ENCODE data around the gene MAP3K1. TPM values are rescaled to one million over a fixed set of nuclear protein-coding genes. Genes with fewer than 3 reads are reported as not detected.

Gene MAP3K1
- total RNA-seq, 1 donor from 2014 or later = 2.2 TPM

- peak; percentile 66 for DNase-seq (ENCODE audit: low read depth)
Measured at GRCh38 chr5:56900858-56901578, 85.7 kb downstream of the MAP3K1 start.

DNA sequence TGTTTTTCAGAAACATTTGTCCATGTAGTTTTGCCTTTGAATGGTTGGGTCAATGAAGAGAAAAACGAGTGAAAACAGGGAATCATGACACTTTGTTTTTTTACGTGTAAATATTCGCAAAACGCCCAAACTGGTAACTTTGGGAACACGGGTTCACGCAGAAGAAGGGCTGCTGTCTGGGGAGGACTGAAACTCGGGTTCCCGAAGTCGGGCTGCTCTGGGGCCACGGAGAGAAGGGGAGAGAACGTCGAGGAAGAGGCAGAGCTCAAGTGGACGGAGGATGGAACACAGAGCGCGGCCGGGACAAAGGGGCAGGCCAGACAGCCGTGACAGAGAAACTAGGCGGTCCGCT lies 93.6 kb downstream of the MAP3K1 start:
- no peak for DNase-seq (ENCODE audit: low read depth)

DNA sequence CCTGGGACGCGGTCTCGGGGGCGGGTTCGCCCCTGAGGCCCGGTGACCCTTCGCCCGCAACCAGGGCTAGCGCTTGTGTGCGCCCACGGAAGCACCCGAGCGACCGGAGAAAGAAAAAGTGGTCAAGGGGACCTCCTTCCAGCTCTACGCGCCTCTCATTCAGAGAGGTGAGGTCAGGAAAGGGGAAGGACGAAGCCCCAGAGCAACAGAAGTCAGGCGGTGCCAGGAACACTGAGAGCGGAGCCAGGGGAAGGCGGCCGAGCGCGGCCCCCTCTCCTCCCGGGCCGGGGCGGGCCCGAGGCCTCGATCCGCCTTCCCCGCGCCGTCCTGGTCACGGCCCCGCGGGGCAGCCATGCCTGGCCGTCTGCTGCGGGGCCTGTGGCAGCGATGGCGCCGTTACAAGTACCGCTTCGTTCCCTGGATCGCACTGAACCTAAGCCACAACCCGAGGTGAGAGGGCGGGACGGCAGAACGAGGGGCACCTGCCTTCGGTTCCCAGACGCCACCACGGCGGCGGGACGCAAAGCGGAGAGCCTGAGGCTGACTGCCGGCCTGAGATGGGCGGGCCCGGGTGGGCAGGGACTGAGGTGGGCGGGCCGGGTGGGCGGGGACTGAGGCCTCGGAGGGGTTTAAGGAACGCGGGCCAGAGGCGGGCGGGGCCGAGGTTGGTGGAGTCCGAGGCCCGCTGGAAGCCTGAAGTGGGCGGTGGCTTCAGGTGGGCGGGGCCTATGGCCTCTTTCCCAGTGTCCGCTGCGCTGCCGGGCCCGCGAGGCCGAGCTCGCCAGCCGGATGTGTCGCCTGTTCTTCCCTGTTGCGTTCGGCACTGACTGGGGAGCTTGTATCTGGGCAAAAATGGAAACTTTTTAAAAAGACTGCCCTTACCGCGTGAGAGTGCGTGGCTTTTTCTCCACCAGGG lies 94.2 kb downstream of the MAP3K1 start, which contains the start of gene SETD9:
Gene SETD9 (plus strand): TSS at position 303 of the 916 bp plus-strand sequence. CDS start 50 bp downstream, at position 353.
- peak; percentile 98 for DNase-seq (ENCODE audit: low read depth)

DNA sequence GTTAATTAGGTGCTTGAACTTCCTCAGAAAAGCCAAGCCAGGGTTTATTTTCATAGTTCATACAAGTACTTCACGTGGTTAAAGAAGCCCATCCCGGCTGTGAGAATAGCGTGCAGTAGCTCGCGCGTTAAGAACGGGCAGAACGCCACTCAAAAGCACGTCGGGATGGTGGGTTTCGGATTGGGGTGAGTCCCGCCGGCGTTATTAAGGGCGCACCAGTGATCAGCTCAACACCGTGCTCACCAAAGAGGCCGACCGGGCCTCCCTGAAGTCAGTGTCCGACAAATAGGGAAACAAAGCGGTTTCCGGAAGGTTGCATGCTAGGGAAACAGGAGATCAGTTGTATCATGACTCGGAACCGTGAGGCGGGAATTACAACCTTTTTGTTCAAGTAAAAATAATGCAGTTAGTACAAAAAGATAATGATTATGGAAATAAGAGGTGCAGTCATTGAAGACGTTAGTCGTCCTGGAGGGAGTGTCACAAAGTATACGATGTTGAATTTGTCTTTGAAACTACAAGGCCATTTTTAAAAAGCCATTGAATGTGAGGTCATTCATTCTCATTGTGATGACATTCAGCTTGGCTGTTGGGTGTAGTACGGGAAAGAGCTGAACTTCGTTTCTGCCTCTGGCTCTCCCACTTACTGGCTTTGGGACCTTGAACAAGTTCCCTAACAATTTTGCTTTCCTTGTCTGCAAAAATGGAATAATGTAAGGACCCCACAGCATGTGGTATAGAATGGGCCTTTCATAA lies 95.0 kb downstream of the MAP3K1 start:
- no peak for DNase-seq (ENCODE audit: low read depth)

GRCh38 chr5:56913766-56914165 lies 98.4 kb downstream of the MAP3K1 start:
- no peak for DNase-seq (ENCODE audit: low read depth)

DNA sequence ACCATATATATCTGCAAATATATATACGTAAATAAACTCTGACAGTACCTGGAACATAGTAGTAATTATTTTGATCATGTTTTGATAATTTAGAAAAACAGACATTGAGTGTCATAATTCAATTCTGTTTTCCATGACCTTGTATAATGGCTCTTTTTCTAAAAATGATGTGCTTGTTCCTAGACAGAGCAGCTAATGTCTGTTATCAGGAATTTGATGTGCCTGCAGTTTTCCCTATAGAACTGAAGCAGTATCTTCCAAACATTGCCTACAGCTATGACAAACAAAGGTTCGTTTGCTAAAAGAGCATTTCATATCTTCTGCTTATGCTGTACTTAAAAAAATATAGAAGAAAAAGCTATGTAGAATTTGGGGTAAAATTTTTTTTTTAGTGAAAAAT lies 99.3 kb downstream of the MAP3K1 start:
- no peak for DNase-seq (ENCODE audit: low read depth)

- no peak for DNase-seq (ENCODE audit: low read depth)
Measured at GRCh38 chr5:56917534-56917933, 102.2 kb downstream of the MAP3K1 start.

DNA sequence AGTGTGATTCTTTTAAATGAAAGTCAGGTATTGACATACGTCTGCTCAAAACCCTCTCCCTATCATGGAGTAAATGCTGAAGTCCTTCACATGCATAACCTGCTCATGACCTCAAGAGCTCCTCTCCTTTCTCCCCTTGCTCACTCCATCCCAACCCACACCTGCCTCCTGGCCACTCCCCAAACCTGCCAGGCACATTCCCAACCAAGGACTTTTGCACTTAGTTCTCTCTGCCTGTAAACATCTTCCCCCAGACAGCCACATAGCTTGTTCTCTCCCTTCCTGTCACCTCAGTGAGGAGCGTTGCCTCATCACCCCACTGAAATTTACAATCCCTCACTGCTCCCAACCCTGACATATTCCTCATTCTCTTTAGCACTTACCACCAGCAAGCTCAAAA lies 102.7 kb downstream of the MAP3K1 start:
- DNase-seq (ENCODE audit: low read depth) = no peak

DNA sequence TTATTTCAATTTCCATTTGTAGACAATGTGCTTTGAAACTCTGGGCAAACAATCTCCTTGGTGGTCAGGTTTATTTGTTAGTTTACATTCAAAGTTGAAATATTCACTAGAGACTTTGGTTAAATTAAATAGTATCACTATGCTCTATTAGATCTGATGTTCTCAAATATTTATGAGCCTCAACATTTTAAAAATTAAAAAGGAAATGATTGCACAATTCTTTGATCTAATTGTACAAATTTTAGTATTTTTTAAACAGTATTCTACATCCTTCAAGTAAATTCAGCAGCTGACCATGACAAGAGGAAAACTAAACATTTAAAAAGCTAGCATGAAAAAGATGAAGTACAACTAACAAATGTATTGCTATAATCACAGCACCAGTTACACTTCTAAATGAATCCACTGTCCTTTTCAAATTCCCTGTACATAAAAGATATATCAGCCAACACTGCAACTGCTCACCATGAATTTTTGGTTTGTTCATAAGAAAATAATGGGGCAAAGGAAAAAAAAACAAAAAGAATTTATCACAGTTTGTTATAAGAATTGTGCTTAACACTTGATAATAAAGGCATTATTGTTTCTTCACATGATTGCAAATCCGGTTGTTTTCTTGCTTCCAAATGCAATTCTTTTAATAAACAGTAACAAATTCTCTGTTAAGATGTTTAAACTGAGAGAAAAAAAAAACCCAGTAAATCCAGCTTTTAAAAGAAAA lies 104.8 kb downstream of the MAP3K1 start:
- no peak for DNase-seq (ENCODE audit: low read depth)

DNA sequence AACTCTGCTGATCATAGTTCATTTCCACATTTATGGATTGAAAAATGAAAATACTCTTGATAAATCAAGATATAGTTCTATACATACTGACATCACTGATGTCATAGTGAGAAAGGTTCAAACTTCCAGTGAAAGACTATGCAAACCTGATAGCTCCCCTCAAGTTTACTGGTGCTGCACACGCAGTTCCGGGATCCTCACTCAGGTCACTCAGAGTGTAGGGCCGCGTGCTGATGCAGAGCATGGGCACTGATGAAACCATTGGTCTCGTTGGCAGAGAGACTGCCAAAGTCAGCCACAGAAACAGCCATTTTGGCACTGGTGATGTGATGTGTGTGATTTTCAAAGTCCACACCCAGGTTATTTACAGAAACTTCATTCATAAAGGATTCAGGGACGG lies 107.6 kb downstream of the MAP3K1 start:
- no peak for DNase-seq (ENCODE audit: low read depth)

- no peak for DNase-seq (ENCODE audit: low read depth)
Measured at GRCh38 chr5:56934325-56934724, 119.0 kb downstream of the MAP3K1 start.

DNA sequence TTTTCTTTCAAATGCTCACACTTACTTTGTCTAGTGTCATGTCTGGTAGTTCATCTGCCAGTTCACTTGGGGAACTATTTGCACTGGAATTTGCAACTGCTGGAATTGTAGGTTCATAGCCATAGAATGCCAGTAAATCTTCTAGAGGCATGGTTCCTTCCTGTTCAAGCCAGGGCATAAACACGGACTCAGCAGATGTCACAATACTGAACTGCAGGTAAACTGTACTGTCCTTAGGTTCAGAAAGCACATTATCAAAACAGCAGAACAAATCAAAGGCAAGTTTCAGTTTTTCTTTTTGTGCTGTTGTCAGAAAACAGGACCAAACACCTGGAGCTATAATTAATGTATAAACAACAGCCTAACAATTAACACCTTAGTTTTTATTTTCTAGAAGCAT lies 123.5 kb downstream of the MAP3K1 start:
- DNase-seq (ENCODE audit: low read depth) = no peak

DNA sequence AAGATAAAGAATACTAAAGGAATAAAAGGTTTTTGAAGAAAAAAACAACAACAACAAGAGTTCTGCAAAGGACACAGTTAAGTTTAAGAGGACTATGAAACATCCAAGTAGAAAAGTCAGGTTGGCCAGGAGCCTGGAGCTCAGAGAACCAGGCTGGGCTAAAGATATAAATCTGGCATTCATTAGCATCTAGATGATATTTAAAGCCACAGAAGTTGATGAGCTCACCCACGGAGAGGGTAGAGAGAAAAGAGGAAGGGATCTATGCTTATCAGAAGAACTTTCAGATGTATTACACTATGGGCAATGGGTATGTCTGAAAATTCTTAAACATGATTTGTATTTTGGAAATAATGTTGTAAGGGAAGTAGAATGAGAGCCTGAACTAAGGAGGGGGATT lies 126.6 kb downstream of the MAP3K1 start:
- DNase-seq (ENCODE audit: low read depth) = no peak

Other genes starting within 250 kb of the MAP3K1 start
- 13.3 and 26.5 TPM in 2 replicates for gene SETD9, start 94.0 kb downstream of the MAP3K1 start, total RNA-seq
- 20.5 and 25.5 TPM in 2 replicates for gene MIER3, start 136.6 kb downstream of the MAP3K1 start, total RNA-seq